Ectodermal cell (in vitro differentiated cells): Measurements from ENCODE around the gene PSMB7.

Experiments used
- H3K27ac ChIP-seq: 2 replicates; pipeline ENCODE4 v1.7.0; 2013; ENCODE audit warnings: mild to moderate bottlenecking, low read depth, low read length; ENCODE audit not compliant: insufficient read depth, poor library complexity, severe bottlenecking
- H3K27me3 ChIP-seq: 2 replicates; pipeline ENCODE4 v1.7.0; 2013; ENCODE audit warnings: mild to moderate bottlenecking, low read length; ENCODE audit not compliant: insufficient read depth, control insufficient read depth, poor library complexity, severe bottlenecking
- H3K36me3 ChIP-seq: one replicate; pipeline ENCODE4 v1.7.0; 2013; ENCODE audit warnings: low read length; ENCODE audit not compliant: control insufficient read depth, insufficient read depth
- H3K4me1 ChIP-seq: one replicate; pipeline ENCODE4 v1.7.0; 2013; ENCODE audit warnings: low read length; ENCODE audit not compliant: control insufficient read depth, insufficient read depth
- H3K4me3 ChIP-seq: 2 replicates; pipeline ENCODE4 v1.7.0; 2013; ENCODE audit warnings: low read depth, low read length, control low read depth; ENCODE audit not compliant: insufficient read depth
- H3K9me3 ChIP-seq: 2 replicates; pipeline ENCODE4 v1.7.0; 2013; ENCODE audit warnings: mild to moderate bottlenecking, low read length, moderate library complexity; ENCODE audit not compliant: control insufficient read depth
- WGBS, 2 experiments: methylation state at CpG; one replicate each; pipeline ENCODE4 v1.1.7; 2013; ENCODE audit warnings: missing lambda C conversion rate in 2 of 2; 5-methylcytosine and 5-hydroxymethylcytosine counted together

PSMB7 gene

GRCh38 chr9:124394596-124394995 lies 20.6 kb downstream of the PSMB7 start:
- WGBS, 2 experiments, result 87 to 94% methylated on average over 3 of the region's 3 CpGs
- peaks cover 38% of the 10 kb centered on the region for H3K4me1 ChIP-seq
- H3K36me3 ChIP-seq, result no peaks in the 10 kb centered on the region
- no peaks in the 10 kb centered on the region for H3K9me3 ChIP-seq
- no peak overlapping the region for H3K27ac ChIP-seq
- no peaks in the 10 kb centered on the region for H3K27me3 ChIP-seq
- H3K4me3 ChIP-seq, result no peak overlapping the region

- 85 to 93% methylated on average over 2 of the region's 2 CpGs for WGBS, 2 experiments
- Histone ChIP-seq H3K27me3 (no peaks in the 10 kb centered on the region), H3K9me3 (no peaks in the 10 kb centered on the region), H3K4me1 (peaks cover 35% of the 10 kb centered on the region), H3K4me3 (no peak overlapping the region), H3K27ac (no peak overlapping the region), H3K36me3 (no peaks in the 10 kb centered on the region)
These were observed 21.1 kb downstream of the PSMB7 start for GRCh38 chr9:124394167-124394566.

DNA sequence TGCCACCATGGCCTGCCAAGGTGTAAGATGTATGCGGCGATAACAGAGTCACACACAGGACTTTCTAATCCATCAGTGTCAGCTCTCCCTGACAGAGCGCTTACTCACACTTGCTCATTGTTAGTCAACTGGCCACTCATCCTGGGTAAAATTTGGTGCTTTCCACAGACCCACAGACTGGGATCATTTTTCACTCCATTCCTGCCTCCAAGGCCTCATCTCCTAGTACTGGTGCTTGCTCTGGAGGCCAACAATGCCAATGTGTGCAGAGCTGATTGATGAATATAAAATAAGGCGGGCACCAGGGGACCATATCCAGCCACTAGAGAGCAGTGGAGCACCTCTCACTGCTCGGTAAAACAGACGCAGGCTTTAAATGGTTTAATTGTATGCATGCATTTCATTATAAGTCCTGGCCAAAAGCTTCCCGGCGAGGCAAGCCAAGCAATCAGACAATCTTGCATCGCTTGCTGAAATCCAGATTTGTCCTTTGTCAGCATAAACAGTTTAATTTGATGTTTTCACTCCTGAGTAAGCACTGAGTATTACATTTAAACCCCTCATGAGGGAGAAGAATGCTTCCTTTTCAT lies 22.3 kb downstream of the PSMB7 start:
- WGBS, 2 experiments, result 55 to 64% methylated on average over 9 of the region's 9 CpGs

GRCh38 chr9:124392254-124392870 lies 22.9 kb downstream of the PSMB7 start:
- peaks cover 21% of the 10 kb centered on the region for H3K4me1 ChIP-seq
- H3K27ac ChIP-seq, result no peak overlapping the region
- WGBS, 2 experiments, result 91 to 92% methylated on average over 12 of the region's 12 CpGs
- H3K9me3 ChIP-seq, result no peaks in the 10 kb centered on the region
- no peak overlapping the region for H3K4me3 ChIP-seq
- no peaks in the 10 kb centered on the region for H3K27me3 ChIP-seq
- no peaks in the 10 kb centered on the region for H3K36me3 ChIP-seq

More for the DNA sequence above, 22.3 kb downstream of the PSMB7 start:
- Histone ChIP-seq H3K4me1 (peaks cover 23% of the 10 kb centered on the region), H3K4me3 (no peak overlapping the region), H3K9me3 (no peaks in the 10 kb centered on the region), H3K27ac (no peak overlapping the region), H3K36me3 (no peaks in the 10 kb centered on the region), H3K27me3 (no peaks in the 10 kb centered on the region)

DNA sequence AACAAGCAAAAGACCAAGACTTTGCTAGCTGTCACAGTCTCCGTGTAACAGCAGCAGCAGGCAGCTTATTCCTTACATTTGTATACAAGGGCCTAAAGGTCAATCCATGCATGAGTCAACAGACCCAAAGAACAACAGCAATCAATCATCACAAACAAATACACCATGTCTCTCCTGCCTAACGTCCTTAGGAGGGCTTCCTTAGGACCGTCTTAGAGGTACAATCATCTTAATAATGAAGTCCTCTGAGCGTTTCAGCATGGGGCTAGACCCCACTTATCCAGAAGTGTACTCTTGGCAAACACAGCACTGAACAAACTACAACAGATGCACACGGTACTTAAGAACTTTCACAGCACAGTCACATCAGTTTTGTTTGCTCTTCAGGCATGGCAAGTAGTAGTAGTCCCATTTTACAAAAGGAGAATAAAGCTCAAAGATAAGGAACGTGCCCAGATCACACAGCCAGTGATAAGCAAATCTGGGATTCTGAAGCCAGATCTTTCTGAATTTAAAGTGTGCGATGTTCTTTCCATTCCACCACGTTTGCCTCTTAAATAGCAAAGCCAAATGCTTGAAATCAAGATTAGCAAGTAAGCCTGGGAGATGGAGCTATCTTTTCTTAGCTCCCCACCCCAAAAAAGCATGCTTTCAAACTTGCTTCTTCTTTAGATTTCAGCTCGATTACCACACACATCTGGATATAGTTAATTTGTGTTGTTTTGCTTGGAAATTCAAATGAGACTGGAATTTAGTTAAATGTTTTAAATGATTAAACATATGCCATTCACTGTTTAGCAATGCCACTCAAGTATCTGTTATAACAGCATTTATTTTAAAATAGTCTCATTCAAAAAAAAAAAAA lies 24.2 kb downstream of the PSMB7 start:
- Histone ChIP-seq H3K4me1 (peaks cover 21% of the 10 kb centered on the region), H3K27ac (no peak overlapping the region), H3K9me3 (no peaks in the 10 kb centered on the region), H3K4me3 (no peak overlapping the region), H3K27me3 (no peaks in the 10 kb centered on the region), H3K36me3 (no peaks in the 10 kb centered on the region)
- WGBS, 2 experiments, result 59 to 68% methylated on average over 8 of the region's 9 CpGs

DNA sequence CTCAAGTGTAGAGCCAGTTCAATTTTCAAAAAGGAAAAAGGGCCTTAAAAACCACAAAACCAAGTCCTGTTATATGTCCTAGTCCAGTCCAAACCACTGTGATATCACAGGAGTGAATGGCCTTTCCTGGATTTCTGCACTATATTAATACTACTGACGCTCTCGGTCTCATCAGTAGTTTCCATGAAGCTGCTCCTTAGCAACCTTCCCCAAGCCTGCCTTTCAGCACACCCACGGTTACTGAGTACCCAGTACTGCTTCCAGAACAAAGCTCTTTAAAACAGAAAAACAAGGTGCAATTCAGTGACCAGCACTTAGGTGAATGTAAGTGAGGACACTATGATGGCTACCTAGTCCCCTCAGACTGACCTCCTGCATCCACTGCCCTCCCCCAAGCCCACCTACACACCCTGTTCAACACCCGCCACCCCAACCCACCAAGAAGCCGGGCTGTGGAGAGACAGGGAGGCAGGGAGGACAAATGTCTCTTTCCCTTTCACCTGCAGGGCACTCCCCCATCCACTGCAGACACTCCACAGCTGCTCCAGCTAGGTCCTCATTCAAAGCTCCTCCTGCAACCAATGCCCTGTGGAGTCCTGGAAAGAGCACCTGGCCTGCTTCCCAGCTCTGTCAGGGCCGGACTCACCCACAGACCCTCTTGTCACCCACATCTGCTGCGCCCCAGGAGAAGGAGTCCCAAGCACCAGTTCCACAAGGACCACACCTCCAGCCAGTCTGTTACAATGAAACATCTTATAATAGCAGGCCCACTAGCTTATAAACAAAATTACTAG lies 25.9 kb downstream of the PSMB7 start:
- Histone ChIP-seq H3K27me3 (no peaks in the 10 kb centered on the region), H3K27ac (no peak overlapping the region), H3K9me3 (no peaks in the 10 kb centered on the region), H3K4me1 (peaks cover 21% of the 10 kb centered on the region), H3K4me3 (no peak overlapping the region), H3K36me3 (no peaks in the 10 kb centered on the region)
- 86% methylated on average over 7 of the region's 7 CpGs for WGBS, 2 experiments

DNA sequence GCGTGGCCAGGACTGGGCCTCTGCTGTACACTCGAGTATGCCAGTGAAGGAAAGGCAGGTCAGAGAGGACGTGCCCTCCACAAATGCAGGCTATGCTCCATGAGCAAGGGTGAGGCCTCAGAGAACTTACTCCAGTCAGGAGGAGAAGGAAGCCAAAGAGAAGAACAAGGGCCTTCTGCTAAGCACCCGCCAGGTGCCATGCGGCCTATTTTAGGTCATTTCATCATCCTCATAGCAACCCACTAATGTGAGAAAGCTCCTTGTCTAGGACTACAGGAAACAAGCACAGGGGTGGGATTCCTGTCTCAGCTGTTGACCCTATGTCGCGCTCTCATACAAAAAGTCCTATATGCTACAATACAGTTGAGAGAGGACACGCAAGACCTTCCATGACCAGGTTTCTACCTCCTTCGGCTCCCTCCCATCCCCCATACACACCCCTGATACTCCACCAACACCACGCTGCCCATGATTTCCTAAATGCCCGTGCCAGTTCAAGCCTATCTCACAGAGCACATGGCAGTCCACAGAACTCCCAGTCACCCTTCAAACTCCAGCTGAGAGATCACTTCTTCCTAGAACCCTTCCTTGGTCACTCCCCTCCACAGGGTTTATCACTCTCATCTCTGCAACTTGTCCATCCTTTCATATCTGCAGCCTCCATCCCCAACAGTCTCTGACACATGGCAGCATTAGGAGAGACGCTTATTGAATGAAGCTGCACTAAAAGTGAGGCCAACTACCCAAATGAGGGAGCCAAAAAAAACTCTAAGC lies 26.8 kb downstream of the PSMB7 start:
- WGBS, 2 experiments, result 94 to 96% methylated on average over 12 of the region's 12 CpGs
- Histone ChIP-seq H3K4me3 (no peak overlapping the region), H3K36me3 (no peaks in the 10 kb centered on the region), H3K27me3 (no peaks in the 10 kb centered on the region), H3K27ac (no peak overlapping the region), H3K4me1 (peaks cover 21% of the 10 kb centered on the region), H3K9me3 (no peaks in the 10 kb centered on the region)

DNA sequence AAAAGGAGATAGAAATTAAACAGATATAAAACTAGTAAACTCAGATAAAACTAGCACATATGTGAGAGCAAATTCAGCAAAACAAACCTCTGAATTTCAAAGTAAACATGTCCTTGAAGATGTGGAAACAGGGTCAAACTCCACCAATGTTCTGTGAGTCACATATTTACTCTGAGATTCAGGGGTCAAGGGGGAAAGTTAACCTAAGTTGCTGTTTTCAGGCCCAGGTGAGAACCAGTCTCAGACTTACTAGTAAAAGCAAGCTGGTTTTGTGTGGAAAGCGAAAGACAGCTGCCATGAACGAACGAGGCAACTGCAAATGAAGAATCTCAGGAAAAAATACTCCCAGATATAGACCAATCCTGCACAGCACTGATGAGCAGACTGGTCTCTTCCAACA lies 29.0 kb downstream of the PSMB7 start:
- 92 to 94% methylated on average over 3 of the region's 3 CpGs for WGBS, 2 experiments
- Histone ChIP-seq H3K9me3 (no peaks in the 10 kb centered on the region), H3K36me3 (no peaks in the 10 kb centered on the region), H3K4me3 (no peak overlapping the region), H3K4me1 (peaks cover 5% of the 10 kb centered on the region), H3K27ac (no peak overlapping the region), H3K27me3 (no peaks in the 10 kb centered on the region)

- WGBS, 2 experiments, result 92% methylated on average over 7 of the region's 7 CpGs
- Histone ChIP-seq H3K4me3 (no peak overlapping the region), H3K27ac (no peak overlapping the region)
These were observed 29.6 kb downstream of the PSMB7 start for GRCh38 chr9:124385623-124386022.

More at GRCh38 chr9:124385623-124386022, 29.6 kb downstream of the PSMB7 start:
- Histone ChIP-seq H3K9me3 (no peaks in the 10 kb centered on the region), H3K4me1 (no peaks in the 10 kb centered on the region), H3K27me3 (no peaks in the 10 kb centered on the region), H3K36me3 (no peaks in the 10 kb centered on the region)
